ENCODE data around the gene DLGAP1.

Gene DLGAP1

DNA sequence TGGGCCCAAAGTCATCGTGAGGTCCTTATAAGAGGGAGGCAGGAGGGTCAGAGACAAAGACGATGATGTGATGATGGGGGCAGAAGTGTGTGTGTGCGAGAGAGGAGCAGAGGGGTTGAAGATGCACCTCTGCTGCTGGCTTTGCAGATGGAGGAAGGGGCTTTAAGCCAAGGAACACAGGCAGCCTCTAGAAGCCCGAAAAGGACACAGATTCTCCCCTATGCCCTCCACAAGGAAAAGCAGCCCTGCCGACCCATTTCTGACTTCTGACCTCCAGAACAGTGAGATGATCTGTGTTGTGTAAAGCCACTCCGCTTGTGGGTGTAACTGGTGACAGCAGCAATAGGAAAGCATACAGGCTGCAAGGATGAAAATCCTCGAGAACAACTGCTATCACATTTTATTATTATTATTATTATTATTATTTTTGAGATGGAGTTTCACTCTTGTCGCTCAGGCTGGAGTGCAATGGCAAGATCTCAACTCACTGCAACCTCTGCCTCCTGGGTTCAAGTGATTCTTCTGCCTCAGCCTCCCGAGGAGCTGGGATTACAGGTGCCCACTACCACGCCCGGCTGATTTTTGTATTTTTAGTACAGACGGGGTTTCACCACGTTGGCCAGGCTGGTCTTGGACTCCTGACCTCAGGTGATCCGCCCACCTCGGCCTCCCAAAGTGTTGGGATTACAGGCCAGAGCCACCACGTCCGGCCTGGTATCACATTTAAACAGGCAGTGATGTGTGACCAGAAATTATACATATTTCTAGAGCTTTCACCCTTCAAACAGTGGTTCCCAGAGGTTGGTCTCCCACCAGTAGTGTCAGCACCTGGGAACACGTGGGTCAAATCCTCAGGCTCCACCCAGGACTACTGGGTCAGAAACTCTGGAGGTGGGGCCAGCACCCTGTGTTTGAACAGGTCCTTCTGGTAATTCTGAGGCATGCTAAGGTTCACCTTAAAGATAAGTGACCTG is 834.7 kb downstream of the DLGAP1 start:
- TF ChIP-seq EZH2phosphoT487 (conservative IDR thresholded peaks at IDR 0.05; ENCODE audit: low read length) = no peak
- TF ChIP-seq, protein P1, sequence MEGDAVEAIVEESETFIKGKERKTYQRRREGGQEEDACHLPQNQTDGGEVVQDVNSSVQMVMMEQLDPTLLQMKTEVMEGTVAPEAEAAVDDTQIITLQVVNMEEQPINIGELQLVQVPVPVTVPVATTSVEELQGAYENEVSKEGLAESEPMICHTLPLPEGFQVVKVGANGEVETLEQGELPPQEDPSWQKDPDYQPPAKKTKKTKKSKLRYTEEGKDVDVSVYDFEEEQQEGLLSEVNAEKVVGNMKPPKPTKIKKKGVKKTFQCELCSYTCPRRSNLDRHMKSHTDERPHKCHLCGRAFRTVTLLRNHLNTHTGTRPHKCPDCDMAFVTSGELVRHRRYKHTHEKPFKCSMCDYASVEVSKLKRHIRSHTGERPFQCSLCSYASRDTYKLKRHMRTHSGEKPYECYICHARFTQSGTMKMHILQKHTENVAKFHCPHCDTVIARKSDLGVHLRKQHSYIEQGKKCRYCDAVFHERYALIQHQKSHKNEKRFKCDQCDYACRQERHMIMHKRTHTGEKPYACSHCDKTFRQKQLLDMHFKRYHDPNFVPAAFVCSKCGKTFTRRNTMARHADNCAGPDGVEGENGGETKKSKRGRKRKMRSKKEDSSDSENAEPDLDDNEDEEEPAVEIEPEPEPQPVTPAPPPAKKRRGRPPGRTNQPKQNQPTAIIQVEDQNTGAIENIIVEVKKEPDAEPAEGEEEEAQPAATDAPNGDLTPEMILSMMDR (IDR thresholded peaks at IDR 0.05; ENCODE audit: insufficient read depth, low read length, poor library complexity, severe bottlenecking) = no peak
- H3K36me3 ChIP-seq (ENCODE audit: low read length) = no peaks in the 10 kb centered on the region
- H3K9me2 ChIP-seq (replicated peaks; ENCODE audit: insufficient read depth, low read length) = no peaks in the 10 kb centered on the region
- H3K4me2 ChIP-seq (ENCODE audit: low read depth, low read length, poor library complexity, severe bottlenecking) = no peak overlapping the region
- H4K20me1 ChIP-seq (ENCODE audit: low read depth, low read length) = no peaks in the 10 kb centered on the region
- H3K4me3 ChIP-seq (ENCODE audit: insufficient read depth, low read length, poor library complexity, severe bottlenecking) = no peak overlapping the region
- no peak overlapping the region for H3K27ac ChIP-seq (ENCODE audit: low read depth, low read length)
- H3K9ac ChIP-seq (ENCODE audit: low read length) = no peak overlapping the region
- no peaks in the 10 kb centered on the region for H3K27me3 ChIP-seq (ENCODE audit: low read length)
- no peaks in the 10 kb centered on the region for H3F3A ChIP-seq (ENCODE audit: insufficient read depth)
- no peaks in the 10 kb centered on the region for H3K9me3 ChIP-seq (ENCODE audit: insufficient read depth, low read length)
- no peaks in the 10 kb centered on the region for H3K79me2 ChIP-seq (ENCODE audit: insufficient read depth, low read length)
- no peak overlapping the region for H2AFZ ChIP-seq (ENCODE audit: low read depth, low read length, severe bottlenecking)

DNA sequence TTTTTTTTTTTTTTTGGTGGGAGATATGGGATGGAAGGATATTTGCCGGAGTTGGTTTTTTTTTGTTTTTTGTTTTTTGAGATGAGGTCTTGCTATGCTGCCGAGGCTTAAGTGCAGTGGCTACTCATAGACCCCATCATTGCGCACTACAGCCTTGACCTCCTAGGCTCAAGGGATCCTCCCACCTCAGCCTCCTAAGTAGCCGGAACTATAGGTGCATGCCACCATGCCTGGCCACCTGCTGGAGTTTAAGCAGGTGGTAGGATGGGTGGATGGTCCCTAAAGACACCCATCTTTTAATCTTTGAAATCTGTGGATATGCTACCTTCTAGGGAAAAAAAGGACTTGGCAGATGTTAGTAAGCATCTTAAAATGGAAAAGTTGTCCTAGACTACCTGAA is 835.4 kb downstream of the DLGAP1 start:
- Histone ChIP-seq H3K36me3 (ENCODE audit: low read length) (no peaks in the 10 kb centered on the region), H3K9ac (ENCODE audit: low read length) (no peak overlapping the region), H3K79me2 (ENCODE audit: insufficient read depth, low read length) (no peaks in the 10 kb centered on the region), H4K20me1 (ENCODE audit: low read depth, low read length) (no peaks in the 10 kb centered on the region), H3K27ac (ENCODE audit: low read depth, low read length) (no peak overlapping the region), H3K27me3 (ENCODE audit: low read length) (no peaks in the 10 kb centered on the region), H3K4me2 (ENCODE audit: low read depth, low read length, poor library complexity, severe bottlenecking) (no peak overlapping the region), H2AFZ (ENCODE audit: low read depth, low read length, severe bottlenecking) (no peak overlapping the region), H3K9me2 (replicated peaks; ENCODE audit: insufficient read depth, low read length) (no peaks in the 10 kb centered on the region), H3F3A (ENCODE audit: insufficient read depth) (no peaks in the 10 kb centered on the region), H3K4me3 (ENCODE audit: insufficient read depth, low read length, poor library complexity, severe bottlenecking) (no peak overlapping the region), H3K9me3 (ENCODE audit: insufficient read depth, low read length) (no peaks in the 10 kb centered on the region)
- no peak for TF ChIP-seq EZH2phosphoT487 (conservative IDR thresholded peaks at IDR 0.05; ENCODE audit: low read length)
- TF ChIP-seq, protein P1 (IDR thresholded peaks at IDR 0.05; ENCODE audit: insufficient read depth, low read length, poor library complexity, severe bottlenecking) = no peak

DNA sequence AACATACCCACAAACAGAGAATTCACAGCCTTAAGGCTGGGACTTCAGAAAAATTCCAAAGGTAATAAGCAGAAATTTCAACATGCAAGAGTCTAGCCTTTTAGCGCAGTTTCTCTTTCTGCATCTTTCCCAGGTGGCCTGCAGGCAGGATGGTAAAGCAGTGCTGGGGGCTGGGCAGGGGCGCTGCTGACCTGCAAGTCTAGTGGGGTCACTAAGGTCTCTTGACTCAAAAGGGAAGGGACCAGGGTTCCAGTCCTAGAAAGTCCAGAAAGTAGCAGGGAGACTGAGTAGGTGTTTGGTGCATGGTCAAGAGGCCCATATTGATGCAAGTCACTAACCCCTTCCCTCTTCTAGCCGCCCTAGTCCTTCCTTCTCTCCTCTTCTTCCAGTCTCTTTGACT is 835.9 kb downstream of the DLGAP1 start:
- no peaks in the 10 kb centered on the region for H4K20me1 ChIP-seq (ENCODE audit: low read depth, low read length)
- H3K4me3 ChIP-seq (ENCODE audit: insufficient read depth, low read length, poor library complexity, severe bottlenecking) = no peak overlapping the region
- no peak overlapping the region for H3K27ac ChIP-seq (ENCODE audit: low read depth, low read length)
- no peak overlapping the region for H2AFZ ChIP-seq (ENCODE audit: low read depth, low read length, severe bottlenecking)
- no peak overlapping the region for H3K9ac ChIP-seq (ENCODE audit: low read length)
- H3K27me3 ChIP-seq (ENCODE audit: low read length) = no peaks in the 10 kb centered on the region
- no peak for TF ChIP-seq EZH2phosphoT487 (conservative IDR thresholded peaks at IDR 0.05; ENCODE audit: low read length)
- TF ChIP-seq, protein P1 (IDR thresholded peaks at IDR 0.05; ENCODE audit: insufficient read depth, low read length, poor library complexity, severe bottlenecking) = no peak
- H3F3A ChIP-seq (ENCODE audit: insufficient read depth) = no peaks in the 10 kb centered on the region
- H3K9me2 ChIP-seq (replicated peaks; ENCODE audit: insufficient read depth, low read length) = no peaks in the 10 kb centered on the region
- no peaks in the 10 kb centered on the region for H3K9me3 ChIP-seq (ENCODE audit: insufficient read depth, low read length)
- no peaks in the 10 kb centered on the region for H3K36me3 ChIP-seq (ENCODE audit: low read length)
- no peaks in the 10 kb centered on the region for H3K79me2 ChIP-seq (ENCODE audit: insufficient read depth, low read length)
- no peak overlapping the region for H3K4me2 ChIP-seq (ENCODE audit: low read depth, low read length, poor library complexity, severe bottlenecking)
